ENCODE measurements around the gene AQP1.

The AQP1 gene

DNA sequence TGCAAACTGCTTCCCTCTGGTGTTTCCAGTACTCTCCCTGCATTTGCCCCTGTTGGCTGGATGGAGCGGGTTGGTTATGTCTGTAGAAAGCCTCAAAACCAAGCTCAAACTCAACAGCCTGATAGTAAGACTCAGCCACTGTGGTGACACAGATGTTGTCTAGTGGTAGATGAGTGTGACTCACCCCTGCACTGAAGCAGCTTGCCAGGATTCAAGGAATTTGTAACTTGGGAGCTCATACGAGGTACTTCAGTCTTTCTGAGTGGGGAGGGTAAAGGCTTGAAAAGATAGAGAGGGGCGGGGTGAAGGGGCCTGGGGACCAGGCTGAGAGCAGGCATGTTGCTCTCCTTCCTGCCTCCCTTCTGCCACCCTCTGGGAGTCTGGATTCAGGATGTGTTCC is 22.9 kb upstream of the AQP1 start:
- no peak overlapping the region for H3K27ac ChIP-seq (ENCODE audit: low read length)
- no peaks in the 10 kb centered on the region for H4K20me1 ChIP-seq (ENCODE audit: insufficient read depth, low read length)
- no peak for DNase-seq
- H3K79me2 ChIP-seq (ENCODE audit: insufficient read depth, low read length): no peaks in the 10 kb centered on the region
- no peak overlapping the region for H2AFZ ChIP-seq (ENCODE audit: low read depth, low read length)
- no peaks in the 10 kb centered on the region for H3K4me1 ChIP-seq (ENCODE audit: insufficient read depth, low read length)
- no peak for ATAC-seq (ENCODE audit: insufficient read depth, low read depth)
- TF ChIP-seq, protein P1, sequence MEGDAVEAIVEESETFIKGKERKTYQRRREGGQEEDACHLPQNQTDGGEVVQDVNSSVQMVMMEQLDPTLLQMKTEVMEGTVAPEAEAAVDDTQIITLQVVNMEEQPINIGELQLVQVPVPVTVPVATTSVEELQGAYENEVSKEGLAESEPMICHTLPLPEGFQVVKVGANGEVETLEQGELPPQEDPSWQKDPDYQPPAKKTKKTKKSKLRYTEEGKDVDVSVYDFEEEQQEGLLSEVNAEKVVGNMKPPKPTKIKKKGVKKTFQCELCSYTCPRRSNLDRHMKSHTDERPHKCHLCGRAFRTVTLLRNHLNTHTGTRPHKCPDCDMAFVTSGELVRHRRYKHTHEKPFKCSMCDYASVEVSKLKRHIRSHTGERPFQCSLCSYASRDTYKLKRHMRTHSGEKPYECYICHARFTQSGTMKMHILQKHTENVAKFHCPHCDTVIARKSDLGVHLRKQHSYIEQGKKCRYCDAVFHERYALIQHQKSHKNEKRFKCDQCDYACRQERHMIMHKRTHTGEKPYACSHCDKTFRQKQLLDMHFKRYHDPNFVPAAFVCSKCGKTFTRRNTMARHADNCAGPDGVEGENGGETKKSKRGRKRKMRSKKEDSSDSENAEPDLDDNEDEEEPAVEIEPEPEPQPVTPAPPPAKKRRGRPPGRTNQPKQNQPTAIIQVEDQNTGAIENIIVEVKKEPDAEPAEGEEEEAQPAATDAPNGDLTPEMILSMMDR (IDR thresholded peaks at IDR 0.05; ENCODE audit: borderline replicate concordance, extremely low read depth, low read length, poor library complexity, severe bottlenecking): no peak
- no peak for TF ChIP-seq EZH2 (IDR thresholded peaks at IDR 0.05; ENCODE audit: borderline replicate concordance, low read depth, low read length, severe bottlenecking)
- no peaks in the 10 kb centered on the region for H3K9me3 ChIP-seq (ENCODE audit: insufficient read depth, low read length, severe bottlenecking)
- no peak overlapping the region for H3K4me2 ChIP-seq (ENCODE audit: insufficient read depth, low read length)
- no peak overlapping the region for H3K9ac ChIP-seq (ENCODE audit: low read depth, low read length)
- no peaks in the 10 kb centered on the region for H3K27me3 ChIP-seq (ENCODE audit: insufficient read depth, low read length, poor library complexity)
- H3K36me3 ChIP-seq (ENCODE audit: insufficient read depth, low read length): no peaks in the 10 kb centered on the region
- no peak overlapping the region for H3K4me3 ChIP-seq (ENCODE audit: low read depth in 1 of 2, low read length in 2 of 2)

DNA sequence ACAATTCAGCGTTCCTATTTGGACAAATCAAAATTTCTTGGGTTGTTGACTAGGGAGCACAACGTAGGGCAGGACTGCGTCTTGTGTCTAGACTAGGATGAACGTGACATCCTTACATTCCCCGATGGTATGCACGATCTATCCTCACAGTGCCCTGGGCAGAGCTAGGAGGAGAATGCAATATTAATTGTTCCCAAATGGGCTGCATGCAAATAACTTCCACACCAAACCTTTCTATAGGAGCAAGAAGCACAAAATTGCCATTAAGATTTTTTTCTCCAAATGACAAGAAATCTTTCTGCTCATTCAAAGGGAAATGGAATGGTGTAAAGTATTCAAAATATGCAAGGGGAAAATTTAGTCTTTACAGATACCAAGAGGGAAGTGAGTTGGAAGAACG is 21.4 kb upstream of the AQP1 start:
- Histone ChIP-seq H3K27me3 (ENCODE audit: insufficient read depth, low read length, poor library complexity) (no peaks in the 10 kb centered on the region), H3K79me2 (ENCODE audit: insufficient read depth, low read length) (no peaks in the 10 kb centered on the region), H3K4me1 (ENCODE audit: insufficient read depth, low read length) (no peaks in the 10 kb centered on the region), H3K4me3 (ENCODE audit: low read depth in 1 of 2, low read length in 2 of 2) (no peak overlapping the region), H3K36me3 (ENCODE audit: insufficient read depth, low read length) (no peaks in the 10 kb centered on the region), H3K27ac (ENCODE audit: low read length) (no peak overlapping the region), H4K20me1 (ENCODE audit: insufficient read depth, low read length) (no peaks in the 10 kb centered on the region), H3K9ac (ENCODE audit: low read depth, low read length) (no peak overlapping the region), H2AFZ (ENCODE audit: low read depth, low read length) (no peak overlapping the region), H3K9me3 (ENCODE audit: insufficient read depth, low read length, severe bottlenecking) (no peaks in the 10 kb centered on the region), H3K4me2 (ENCODE audit: insufficient read depth, low read length) (no peak overlapping the region)
- no peak for TF ChIP-seq EZH2 (IDR thresholded peaks at IDR 0.05; ENCODE audit: borderline replicate concordance, low read depth, low read length, severe bottlenecking)
- TF ChIP-seq, protein P1 (IDR thresholded peaks at IDR 0.05; ENCODE audit: borderline replicate concordance, extremely low read depth, low read length, poor library complexity, severe bottlenecking): no peak
- DNase-seq: no peak
- no peak for ATAC-seq (ENCODE audit: insufficient read depth, low read depth)

DNA sequence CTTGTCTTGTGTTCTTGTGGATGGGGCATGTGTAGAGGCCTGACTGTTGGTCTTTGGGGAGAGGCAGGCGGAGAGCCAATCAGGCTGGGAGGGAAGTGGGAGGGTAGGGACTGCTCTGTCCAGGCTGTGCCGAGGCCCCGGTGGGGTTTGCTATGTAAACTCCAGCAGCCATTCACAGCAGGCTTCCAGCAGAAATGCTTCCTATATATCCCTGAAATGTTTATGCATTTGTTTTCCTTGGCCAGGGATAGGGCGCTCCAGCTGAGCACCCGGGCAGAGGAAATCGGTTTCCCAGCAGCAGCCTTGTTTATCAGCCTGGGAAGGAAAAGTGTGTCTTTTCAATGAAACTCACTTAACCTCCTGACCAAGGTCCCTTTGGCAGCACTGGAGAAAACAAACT is 18.3 kb upstream of the AQP1 start:
- H3K79me2 ChIP-seq (ENCODE audit: insufficient read depth, low read length): no peaks in the 10 kb centered on the region
- no peak for DNase-seq
- H2AFZ ChIP-seq (ENCODE audit: low read depth, low read length): no peak overlapping the region
- no peaks in the 10 kb centered on the region for H3K27me3 ChIP-seq (ENCODE audit: insufficient read depth, low read length, poor library complexity)
- no peaks in the 10 kb centered on the region for H4K20me1 ChIP-seq (ENCODE audit: insufficient read depth, low read length)
- no peaks in the 10 kb centered on the region for H3K9me3 ChIP-seq (ENCODE audit: insufficient read depth, low read length, severe bottlenecking)
- H3K4me2 ChIP-seq (ENCODE audit: insufficient read depth, low read length): no peak overlapping the region
- H3K9ac ChIP-seq (ENCODE audit: low read depth, low read length): no peak overlapping the region
- no peaks in the 10 kb centered on the region for H3K4me1 ChIP-seq (ENCODE audit: insufficient read depth, low read length)
- no peak overlapping the region for H3K4me3 ChIP-seq (ENCODE audit: low read depth in 1 of 2, low read length in 2 of 2)
- no peak for ATAC-seq (ENCODE audit: insufficient read depth, low read depth)
- TF ChIP-seq, protein P1 (IDR thresholded peaks at IDR 0.05; ENCODE audit: borderline replicate concordance, extremely low read depth, low read length, poor library complexity, severe bottlenecking): no peak
- TF ChIP-seq EZH2 (IDR thresholded peaks at IDR 0.05; ENCODE audit: borderline replicate concordance, low read depth, low read length, severe bottlenecking): no peak
- no peak overlapping the region for H3K27ac ChIP-seq (ENCODE audit: low read length)
- H3K36me3 ChIP-seq (ENCODE audit: insufficient read depth, low read length): no peaks in the 10 kb centered on the region

DNA sequence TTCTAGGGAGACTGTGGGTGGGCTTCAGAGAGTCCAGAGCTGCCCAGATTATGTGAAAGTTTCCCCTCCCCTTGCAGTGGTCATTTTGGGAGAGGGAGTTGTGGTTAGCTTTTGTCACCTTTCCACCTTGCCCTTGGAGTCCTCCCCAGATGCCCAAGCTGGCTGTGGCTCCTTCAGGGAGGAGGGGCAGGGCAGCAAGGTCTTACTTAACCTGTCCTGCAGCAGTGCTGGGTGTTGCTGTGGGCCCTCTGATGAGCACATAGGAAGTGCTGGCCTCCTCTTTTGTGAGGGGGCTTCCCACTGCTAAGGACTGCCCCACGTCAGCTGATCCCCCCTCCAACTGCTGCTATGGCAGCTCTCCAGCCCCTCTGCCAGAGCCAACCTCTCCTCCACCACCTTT is 17.6 kb upstream of the AQP1 start:
- Histone ChIP-seq H4K20me1 (ENCODE audit: insufficient read depth, low read length) (no peaks in the 10 kb centered on the region), H3K36me3 (ENCODE audit: insufficient read depth, low read length) (no peaks in the 10 kb centered on the region), H3K79me2 (ENCODE audit: insufficient read depth, low read length) (no peaks in the 10 kb centered on the region), H3K4me1 (ENCODE audit: insufficient read depth, low read length) (no peaks in the 10 kb centered on the region), H3K4me3 (ENCODE audit: low read depth in 1 of 2, low read length in 2 of 2) (no peak overlapping the region), H2AFZ (ENCODE audit: low read depth, low read length) (no peak overlapping the region), H3K27ac (ENCODE audit: low read length) (no peak overlapping the region), H3K27me3 (ENCODE audit: insufficient read depth, low read length, poor library complexity) (no peaks in the 10 kb centered on the region), H3K9me3 (ENCODE audit: insufficient read depth, low read length, severe bottlenecking) (no peaks in the 10 kb centered on the region), H3K4me2 (ENCODE audit: insufficient read depth, low read length) (no peak overlapping the region), H3K9ac (ENCODE audit: low read depth, low read length) (no peak overlapping the region)
- no peak for TF ChIP-seq EZH2 (IDR thresholded peaks at IDR 0.05; ENCODE audit: borderline replicate concordance, low read depth, low read length, severe bottlenecking)
- TF ChIP-seq, protein P1 (IDR thresholded peaks at IDR 0.05; ENCODE audit: borderline replicate concordance, extremely low read depth, low read length, poor library complexity, severe bottlenecking): no peak
- no peak for ATAC-seq (ENCODE audit: insufficient read depth, low read depth)
- no peak for DNase-seq

Data from DND-41 (cell line).